ENCODE results near the gene JTB.

The JTB gene

DNA sequence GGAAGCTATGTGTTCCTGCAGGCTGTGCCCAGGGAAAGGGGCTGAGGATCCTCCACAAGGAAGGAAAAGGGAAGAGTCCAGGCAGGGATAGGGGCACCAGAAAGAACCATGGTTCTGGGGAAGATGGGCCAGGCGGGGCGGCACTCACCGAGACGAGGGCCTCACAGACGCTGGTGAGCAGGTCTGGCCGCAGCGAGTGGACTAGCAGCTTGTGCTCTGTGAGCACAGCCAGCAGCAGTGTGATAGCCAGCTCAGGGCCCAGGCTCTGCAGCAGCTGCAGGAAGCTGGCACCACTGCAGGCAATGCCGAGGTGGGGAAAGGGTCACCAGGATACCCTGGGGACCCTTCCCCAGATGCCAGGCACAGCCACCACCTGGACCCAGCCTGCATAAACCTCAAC, 36.7 kb downstream of the JTB start:
- Histone ChIP-seq H3K4me1 (ENCODE audit: control insufficient read depth, insufficient read depth, low read length) (0 out of 2 replicates have a peak, but pooled peaks cover 9% of the 10 kb centered on the region), H3K27ac (ENCODE audit: low read depth, low read length) (no peak overlapping the region), H3K9ac (ENCODE audit: low read length) (no peak overlapping the region), H3K36me3 (ENCODE audit: control insufficient read depth, insufficient read depth, low read length) (peaks cover 75% of the 10 kb centered on the region), H3K9me3 (ENCODE audit: control insufficient read depth, insufficient read depth, low read depth, low read length) (no peaks in the 10 kb centered on the region), H3K27me3 (ENCODE audit: control insufficient read depth, insufficient read depth, low read length) (no peaks in the 10 kb centered on the region), H3K4me3 (ENCODE audit: low read depth, low read length) (no peak overlapping the region)

DNA sequence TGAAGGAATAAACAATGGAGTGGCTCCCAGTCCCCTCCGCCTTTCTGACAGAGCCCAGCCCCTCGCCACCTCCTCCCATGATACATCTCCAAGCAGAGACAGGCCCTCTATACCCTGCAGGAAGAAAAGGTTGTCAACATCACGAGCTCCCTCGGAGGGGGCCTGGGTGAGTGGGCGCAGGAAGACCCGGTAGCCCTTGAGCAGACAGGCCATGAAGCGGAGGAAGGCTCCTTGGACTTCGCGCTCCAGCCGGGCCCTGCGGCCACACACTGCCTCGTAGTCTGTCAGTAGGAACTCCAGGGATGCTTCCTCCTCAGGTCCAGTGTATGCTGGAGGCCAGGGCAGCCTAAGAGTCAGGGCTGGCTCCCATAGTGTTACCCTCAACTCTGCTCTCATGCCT, 38.0 kb downstream of the JTB start:
- no peaks in the 10 kb centered on the region for H3K4me1 ChIP-seq (ENCODE audit: control insufficient read depth, insufficient read depth, low read length)
- H3K36me3 ChIP-seq (ENCODE audit: control insufficient read depth, insufficient read depth, low read length), result peaks cover 86% of the 10 kb centered on the region
- no peak overlapping the region for H3K4me3 ChIP-seq (ENCODE audit: low read depth, low read length)
- no peak overlapping the region for H3K9ac ChIP-seq (ENCODE audit: low read length)
- H3K27me3 ChIP-seq (ENCODE audit: control insufficient read depth, insufficient read depth, low read length), result no peaks in the 10 kb centered on the region
- no peaks in the 10 kb centered on the region for H3K9me3 ChIP-seq (ENCODE audit: control insufficient read depth, insufficient read depth, low read depth, low read length)
- no peak overlapping the region for H3K27ac ChIP-seq (ENCODE audit: low read depth, low read length)

DNA sequence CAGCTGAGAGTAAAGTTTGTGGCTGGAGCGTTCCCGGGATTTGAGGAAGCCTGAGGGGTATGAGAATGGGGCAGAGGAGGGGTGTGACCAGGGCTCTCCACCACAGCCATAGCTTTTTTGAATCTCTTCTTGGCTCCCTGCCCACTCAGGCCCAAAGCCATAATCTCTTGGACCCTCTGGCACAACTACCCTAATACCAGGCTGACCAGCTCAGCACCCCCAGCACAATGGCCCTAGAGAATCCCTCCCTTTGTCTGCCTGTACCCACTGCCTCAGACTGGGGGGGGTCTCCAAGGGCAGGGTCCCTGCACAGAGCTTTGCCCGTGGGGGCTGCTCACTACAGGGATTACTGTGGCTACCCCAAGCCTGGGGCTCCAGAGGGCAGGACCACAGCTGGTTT, 38.5 kb downstream of the JTB start:
- Histone ChIP-seq H3K9ac (ENCODE audit: low read length) (no peak overlapping the region), H3K9me3 (ENCODE audit: control insufficient read depth, insufficient read depth, low read depth, low read length) (no peaks in the 10 kb centered on the region), H3K27ac (ENCODE audit: low read depth, low read length) (no peak overlapping the region), H3K27me3 (ENCODE audit: control insufficient read depth, insufficient read depth, low read length) (no peaks in the 10 kb centered on the region), H3K36me3 (ENCODE audit: control insufficient read depth, insufficient read depth, low read length) (peaks cover 90% of the 10 kb centered on the region), H3K4me3 (ENCODE audit: low read depth, low read length) (no peak overlapping the region), H3K4me1 (ENCODE audit: control insufficient read depth, insufficient read depth, low read length) (no peaks in the 10 kb centered on the region)

DNA sequence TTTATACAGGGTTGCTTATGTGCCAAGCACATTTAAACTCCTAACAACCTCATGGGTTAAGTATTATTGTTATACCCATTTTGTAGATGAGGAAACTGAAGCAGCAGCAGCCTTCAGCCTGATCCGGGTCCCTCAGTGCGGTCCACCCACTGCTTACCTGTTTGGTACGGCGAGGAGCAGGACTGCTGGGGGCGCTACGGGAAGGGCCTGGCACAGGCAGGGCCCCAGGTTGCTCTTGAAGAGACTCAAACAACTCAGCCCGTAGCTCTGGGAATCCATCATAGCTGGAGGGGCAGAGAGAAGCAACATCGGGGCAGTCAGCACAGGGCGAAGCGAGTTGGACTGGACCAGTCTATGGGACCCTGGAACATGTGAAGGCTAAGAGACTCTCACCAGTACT, 40.1 kb downstream of the JTB start:
- Histone ChIP-seq H3K4me1 (ENCODE audit: control insufficient read depth, insufficient read depth, low read length) (no peaks in the 10 kb centered on the region), H3K9me3 (ENCODE audit: control insufficient read depth, insufficient read depth, low read depth, low read length) (no peaks in the 10 kb centered on the region), H3K27me3 (ENCODE audit: control insufficient read depth, insufficient read depth, low read length) (no peaks in the 10 kb centered on the region), H3K9ac (ENCODE audit: low read length) (no peak overlapping the region), H3K36me3 (ENCODE audit: control insufficient read depth, insufficient read depth, low read length) (peaks cover 92% of the 10 kb centered on the region), H3K4me3 (ENCODE audit: low read depth, low read length) (no peak overlapping the region), H3K27ac (ENCODE audit: low read depth, low read length) (no peak overlapping the region)

DNA sequence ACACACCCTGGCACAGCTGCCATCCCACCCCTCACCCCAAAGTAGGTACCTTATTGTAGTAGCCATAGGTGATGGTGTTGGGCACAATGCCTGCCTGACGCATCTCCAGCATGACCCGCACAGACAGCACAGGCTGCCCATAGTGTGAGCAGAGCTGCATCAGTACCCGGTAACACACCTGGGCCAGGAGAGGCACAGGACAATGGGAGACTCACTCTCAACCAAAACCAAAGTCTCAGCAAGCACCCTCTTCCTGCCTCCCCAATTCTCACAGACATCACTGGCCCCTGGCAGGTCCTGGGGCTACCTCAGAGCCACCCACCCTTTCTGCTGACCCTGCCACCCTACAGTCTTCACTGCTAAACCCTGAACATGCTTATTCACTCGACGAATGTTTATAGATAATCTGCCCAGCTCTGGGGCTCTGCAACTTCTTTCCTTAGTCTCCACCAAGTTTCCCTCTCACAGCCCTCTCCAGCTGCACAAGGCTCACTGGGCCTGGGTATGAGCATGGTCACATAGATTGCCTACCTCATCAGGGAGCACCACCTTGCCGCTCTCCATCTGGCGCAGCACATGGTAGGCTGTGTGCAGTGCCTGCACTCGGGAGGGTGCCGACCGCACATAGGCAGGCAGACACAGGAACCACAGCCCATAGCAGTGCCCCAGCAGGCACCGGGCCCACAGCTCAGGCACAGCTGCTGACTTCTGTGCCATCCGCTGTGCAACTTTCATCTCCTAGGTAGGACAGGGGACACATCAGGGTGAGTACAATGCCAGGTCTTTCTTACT, 41.3 kb downstream of the JTB start:
- Histone ChIP-seq H3K36me3 (ENCODE audit: control insufficient read depth, insufficient read depth, low read length) (peaks cover 87% of the 10 kb centered on the region), H3K9me3 (ENCODE audit: control insufficient read depth, insufficient read depth, low read depth, low read length) (no peaks in the 10 kb centered on the region), H3K9ac (ENCODE audit: low read length) (no peak overlapping the region), H3K27me3 (ENCODE audit: control insufficient read depth, insufficient read depth, low read length) (no peaks in the 10 kb centered on the region), H3K4me3 (ENCODE audit: low read depth, low read length) (no peak overlapping the region), H3K4me1 (ENCODE audit: control insufficient read depth, insufficient read depth, low read length) (no peaks in the 10 kb centered on the region), H3K27ac (ENCODE audit: low read depth, low read length) (no peak overlapping the region)

DNA sequence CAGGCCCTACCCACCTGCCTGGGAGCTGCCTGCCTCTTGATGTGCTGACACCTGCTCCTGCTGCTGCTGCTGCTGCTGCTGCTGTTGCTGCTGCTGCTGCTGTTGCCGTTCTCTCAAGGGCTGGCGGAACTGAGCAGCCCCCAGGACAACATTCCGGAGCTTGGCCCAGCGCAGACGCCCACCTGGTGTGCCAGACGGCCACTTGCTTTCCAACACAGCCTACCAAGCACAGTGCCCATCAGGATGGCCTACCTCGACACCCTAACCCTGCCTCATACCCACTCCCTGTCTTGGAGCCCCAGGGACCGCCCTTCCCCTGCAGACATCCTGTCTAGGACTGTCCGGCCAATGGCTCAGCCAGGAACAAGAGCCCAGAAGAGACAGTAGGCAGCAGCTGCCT, 42.7 kb downstream of the JTB start:
- no peaks in the 10 kb centered on the region for H3K4me1 ChIP-seq (ENCODE audit: control insufficient read depth, insufficient read depth, low read length)
- no peak overlapping the region for H3K4me3 ChIP-seq (ENCODE audit: low read depth, low read length)
- no peaks in the 10 kb centered on the region for H3K9me3 ChIP-seq (ENCODE audit: control insufficient read depth, insufficient read depth, low read depth, low read length)
- H3K27me3 ChIP-seq (ENCODE audit: control insufficient read depth, insufficient read depth, low read length), result no peaks in the 10 kb centered on the region
- peaks cover 87% of the 10 kb centered on the region for H3K36me3 ChIP-seq (ENCODE audit: control insufficient read depth, insufficient read depth, low read length)
- H3K27ac ChIP-seq (ENCODE audit: low read depth, low read length), result no peak overlapping the region
- H3K9ac ChIP-seq (ENCODE audit: low read length), result no peak overlapping the region

DNA sequence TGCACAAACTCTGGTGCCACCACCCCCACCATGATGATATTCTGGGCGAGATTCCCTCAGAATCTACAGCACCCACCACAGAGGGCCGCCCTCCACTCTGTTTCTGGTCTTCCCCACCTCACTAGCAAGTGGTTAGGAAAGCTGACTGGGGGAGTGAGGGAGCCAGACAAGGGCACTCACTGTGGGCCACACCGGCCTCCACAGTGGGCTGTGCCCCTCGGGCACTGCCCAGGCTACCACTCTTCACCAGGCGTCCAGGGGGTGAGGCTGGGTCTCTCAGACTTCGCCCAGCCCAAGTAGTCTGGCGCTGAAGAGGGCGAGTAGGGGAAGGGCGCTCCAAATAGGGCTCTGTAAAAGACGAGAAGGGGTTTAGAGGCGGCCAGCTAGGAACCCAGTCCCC, 43.5 kb downstream of the JTB start:
- peaks cover 85% of the 10 kb centered on the region for H3K36me3 ChIP-seq (ENCODE audit: control insufficient read depth, insufficient read depth, low read length)
- no peaks in the 10 kb centered on the region for H3K4me1 ChIP-seq (ENCODE audit: control insufficient read depth, insufficient read depth, low read length)
- no peaks in the 10 kb centered on the region for H3K27me3 ChIP-seq (ENCODE audit: control insufficient read depth, insufficient read depth, low read length)
- no peak overlapping the region for H3K9ac ChIP-seq (ENCODE audit: low read length)
- no peak overlapping the region for H3K27ac ChIP-seq (ENCODE audit: low read depth, low read length)
- H3K9me3 ChIP-seq (ENCODE audit: control insufficient read depth, insufficient read depth, low read depth, low read length), result no peaks in the 10 kb centered on the region
- no peak overlapping the region for H3K4me3 ChIP-seq (ENCODE audit: low read depth, low read length)

DNA sequence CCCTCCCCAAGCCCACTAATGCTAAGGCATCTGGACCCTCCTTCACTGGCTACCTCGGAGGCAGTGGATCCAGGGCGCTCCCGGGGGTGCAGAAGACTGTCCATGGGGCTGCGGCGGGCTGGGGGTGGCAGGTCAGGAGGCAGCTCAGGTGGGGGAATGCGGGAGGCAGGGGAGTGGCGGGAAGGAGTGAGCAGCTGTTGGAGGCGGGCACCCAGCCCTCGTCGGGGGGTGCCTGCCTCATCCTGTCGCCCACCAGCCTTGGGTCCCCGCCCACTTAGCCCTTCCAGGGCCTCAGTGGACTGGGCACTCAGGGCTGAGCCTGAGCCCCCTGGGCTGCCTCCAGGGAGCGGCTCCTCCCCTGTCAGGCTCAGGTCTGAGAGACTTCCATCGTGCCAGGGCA, 44.0 kb downstream of the JTB start:
- H3K4me1 ChIP-seq (ENCODE audit: control insufficient read depth, insufficient read depth, low read length), result no peaks in the 10 kb centered on the region
- no peaks in the 10 kb centered on the region for H3K27me3 ChIP-seq (ENCODE audit: control insufficient read depth, insufficient read depth, low read length)
- H3K36me3 ChIP-seq (ENCODE audit: control insufficient read depth, insufficient read depth, low read length), result peaks cover 82% of the 10 kb centered on the region
- H3K4me3 ChIP-seq (ENCODE audit: low read depth, low read length), result no peak overlapping the region
- H3K9ac ChIP-seq (ENCODE audit: low read length), result no peak overlapping the region
- H3K27ac ChIP-seq (ENCODE audit: low read depth, low read length), result no peak overlapping the region
- H3K9me3 ChIP-seq (ENCODE audit: control insufficient read depth, insufficient read depth, low read depth, low read length), result no peaks in the 10 kb centered on the region

DNA sequence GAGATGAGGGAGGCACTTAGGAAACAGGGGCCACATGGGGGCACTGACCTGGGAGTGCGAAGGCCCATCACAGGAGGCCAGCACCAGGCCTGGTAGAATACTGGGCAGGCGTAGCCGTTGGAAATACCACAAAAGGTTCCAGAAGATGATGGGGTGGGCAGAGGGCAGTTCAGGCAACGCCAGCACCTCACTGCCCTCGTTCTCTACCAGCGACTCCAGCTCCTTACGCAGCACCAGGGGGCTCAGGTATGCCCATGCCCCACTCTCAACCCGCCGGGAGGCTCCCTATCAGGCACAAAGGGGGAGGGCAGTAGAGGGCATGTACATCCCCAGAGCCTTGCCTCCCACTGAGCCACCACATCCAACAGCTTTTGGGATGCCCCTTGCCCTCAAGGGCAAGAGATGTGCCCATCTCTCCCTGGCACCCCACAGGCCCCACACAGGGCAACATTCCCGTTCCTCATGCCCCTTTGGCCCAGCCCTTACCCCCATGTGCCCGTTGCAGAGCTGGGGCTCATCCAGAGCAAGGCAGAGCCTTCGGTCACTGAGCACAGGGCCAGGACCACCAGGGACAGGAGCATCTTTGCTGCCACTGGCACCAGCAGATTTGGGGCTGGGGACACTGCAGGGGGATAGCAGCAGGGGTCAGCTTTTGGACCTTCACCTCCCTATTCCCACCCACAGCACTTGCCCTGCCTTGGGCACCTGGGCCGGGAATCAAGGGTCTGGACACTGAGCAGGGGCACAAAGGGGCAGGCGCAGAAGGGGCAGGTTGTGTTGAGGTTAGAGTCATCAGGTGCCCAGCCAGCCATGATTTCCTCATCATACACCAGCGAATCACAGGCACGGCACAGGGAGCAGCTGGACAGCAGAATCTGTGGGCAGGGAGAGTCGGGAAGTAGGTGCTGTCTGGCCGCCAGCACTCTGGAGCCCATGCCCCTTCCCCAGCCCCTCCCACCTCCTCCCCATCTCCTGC, 45.0 kb downstream of the JTB start:
- H3K4me3 ChIP-seq (ENCODE audit: low read depth, low read length), result no peak overlapping the region
- no peaks in the 10 kb centered on the region for H3K4me1 ChIP-seq (ENCODE audit: control insufficient read depth, insufficient read depth, low read length)
- no peak overlapping the region for H3K27ac ChIP-seq (ENCODE audit: low read depth, low read length)
- no peaks in the 10 kb centered on the region for H3K9me3 ChIP-seq (ENCODE audit: control insufficient read depth, insufficient read depth, low read depth, low read length)
- H3K9ac ChIP-seq (ENCODE audit: low read length), result no peak overlapping the region
- H3K27me3 ChIP-seq (ENCODE audit: control insufficient read depth, insufficient read depth, low read length), result no peaks in the 10 kb centered on the region
- peaks cover 76% of the 10 kb centered on the region for H3K36me3 ChIP-seq (ENCODE audit: control insufficient read depth, insufficient read depth, low read length)

DNA sequence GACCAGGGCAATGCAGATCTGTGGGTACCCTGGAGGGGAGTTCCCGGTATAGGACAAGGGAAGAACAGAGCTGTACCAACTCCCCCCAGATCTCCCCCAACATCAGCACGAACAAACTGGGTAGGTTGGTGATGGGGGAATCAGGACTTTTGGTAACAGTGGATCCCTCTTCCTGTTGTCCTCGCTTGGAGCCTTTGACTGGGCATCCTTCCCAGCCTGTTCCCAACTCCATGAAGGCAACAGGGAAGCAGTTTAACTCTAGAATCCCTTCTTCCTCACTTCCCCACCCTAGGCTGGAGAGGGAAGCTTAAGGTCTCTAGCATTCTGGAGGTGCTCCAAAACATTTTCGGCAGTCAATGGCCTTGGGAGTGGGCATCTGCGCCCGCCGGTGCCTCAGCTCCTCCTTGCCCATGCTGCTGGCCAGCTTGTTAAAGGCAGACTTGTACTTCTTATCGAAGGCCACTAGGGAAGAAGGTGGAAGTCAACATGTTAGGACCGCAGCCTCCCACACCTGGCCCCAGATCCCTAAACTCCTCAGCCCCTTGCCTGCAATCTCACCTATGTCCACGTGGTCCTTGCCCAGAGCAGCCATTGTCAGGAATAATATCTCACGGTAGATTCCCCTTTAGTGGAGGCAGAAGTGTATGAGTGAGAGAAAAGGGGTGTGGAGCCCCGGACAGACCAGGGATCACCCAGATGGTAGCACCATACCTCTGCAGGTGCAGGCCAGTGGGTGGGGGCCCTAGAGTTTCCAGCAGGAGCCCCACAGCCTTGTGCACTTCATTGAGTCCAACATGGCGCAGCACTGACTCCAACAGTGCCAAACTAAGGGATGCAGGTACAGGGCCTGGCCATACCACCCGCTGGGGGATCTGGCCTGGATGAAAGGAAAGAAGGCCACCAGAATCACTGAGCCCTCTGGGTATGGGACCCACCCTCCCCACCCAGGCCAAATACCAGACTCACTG, 47.2 kb downstream of the JTB start:
- Histone ChIP-seq H3K36me3 (ENCODE audit: control insufficient read depth, insufficient read depth, low read length) (peaks cover 56% of the 10 kb centered on the region), H3K27ac (ENCODE audit: low read depth, low read length) (no peak overlapping the region), H3K27me3 (ENCODE audit: control insufficient read depth, insufficient read depth, low read length) (no peaks in the 10 kb centered on the region), H3K9ac (ENCODE audit: low read length) (no peak overlapping the region), H3K4me3 (ENCODE audit: low read depth, low read length) (no peak overlapping the region), H3K4me1 (ENCODE audit: control insufficient read depth, insufficient read depth, low read length) (no peaks in the 10 kb centered on the region), H3K9me3 (ENCODE audit: control insufficient read depth, insufficient read depth, low read depth, low read length) (no peaks in the 10 kb centered on the region)

Measured in HUES6 (cell line).